ENCODE results near the gene CES4A. TPM values are rescaled to one million over a fixed set of nuclear protein-coding genes. Genes with fewer than 3 reads are reported as not detected.

Gene CES4A
- total and polyA plus RNA-seq, 9 of the 15 experiments (the other 6 are each of a cell fraction or from before 2014, with no cell fraction given) = 0.09 to 0.13 (median 0.11) TPM; not detected in 6

DNA sequence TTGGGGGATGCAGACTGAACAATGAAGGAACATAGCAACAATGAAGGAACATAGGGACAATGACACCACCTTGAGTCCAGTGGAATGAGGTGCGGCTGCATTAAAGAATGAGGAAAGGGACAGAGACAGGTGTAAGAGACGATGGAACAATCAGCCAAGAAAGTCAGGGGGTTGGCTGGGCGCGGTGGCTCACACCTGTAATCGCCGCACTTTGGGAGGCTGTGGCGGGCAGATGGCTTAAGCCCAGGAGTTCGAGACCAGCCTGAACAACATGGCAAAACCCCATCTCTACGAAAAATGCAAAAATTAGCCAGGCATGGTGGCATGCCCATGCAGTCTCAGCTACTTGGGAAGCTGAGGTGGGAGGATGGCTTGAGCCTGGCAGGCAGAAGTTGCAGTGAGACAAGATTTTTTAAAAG, 26.9 kb downstream of the CES4A start:
- WGBS (ENCODE audit: insufficient coverage, low coverage, missing lambda C conversion rate) = 65% methylated on average over 9 of the region's 9 CpGs
- no peaks in the 10 kb centered on the region for H3K36me3 ChIP-seq (ENCODE audit: control insufficient read depth, insufficient read depth, low read length)
- FAIRE-seq = peak; percentile 15

More for the DNA sequence above, 26.9 kb downstream of the CES4A start:
- DNase-seq (ENCODE audit: extremely low read depth in 1 of 4, low spot score in 3 of 4) (peak in 1 of 4 experiments; percentile 37), ATAC-seq (no peak)
- 0 out of 2 replicates have a peak, but pooled peaks have one; percentile 6 for TF ChIP-seq CTBP1 (IDR thresholded peaks at IDR 0.05; ENCODE audit: borderline replicate concordance)
- TF ChIP-seq, protein P1, sequence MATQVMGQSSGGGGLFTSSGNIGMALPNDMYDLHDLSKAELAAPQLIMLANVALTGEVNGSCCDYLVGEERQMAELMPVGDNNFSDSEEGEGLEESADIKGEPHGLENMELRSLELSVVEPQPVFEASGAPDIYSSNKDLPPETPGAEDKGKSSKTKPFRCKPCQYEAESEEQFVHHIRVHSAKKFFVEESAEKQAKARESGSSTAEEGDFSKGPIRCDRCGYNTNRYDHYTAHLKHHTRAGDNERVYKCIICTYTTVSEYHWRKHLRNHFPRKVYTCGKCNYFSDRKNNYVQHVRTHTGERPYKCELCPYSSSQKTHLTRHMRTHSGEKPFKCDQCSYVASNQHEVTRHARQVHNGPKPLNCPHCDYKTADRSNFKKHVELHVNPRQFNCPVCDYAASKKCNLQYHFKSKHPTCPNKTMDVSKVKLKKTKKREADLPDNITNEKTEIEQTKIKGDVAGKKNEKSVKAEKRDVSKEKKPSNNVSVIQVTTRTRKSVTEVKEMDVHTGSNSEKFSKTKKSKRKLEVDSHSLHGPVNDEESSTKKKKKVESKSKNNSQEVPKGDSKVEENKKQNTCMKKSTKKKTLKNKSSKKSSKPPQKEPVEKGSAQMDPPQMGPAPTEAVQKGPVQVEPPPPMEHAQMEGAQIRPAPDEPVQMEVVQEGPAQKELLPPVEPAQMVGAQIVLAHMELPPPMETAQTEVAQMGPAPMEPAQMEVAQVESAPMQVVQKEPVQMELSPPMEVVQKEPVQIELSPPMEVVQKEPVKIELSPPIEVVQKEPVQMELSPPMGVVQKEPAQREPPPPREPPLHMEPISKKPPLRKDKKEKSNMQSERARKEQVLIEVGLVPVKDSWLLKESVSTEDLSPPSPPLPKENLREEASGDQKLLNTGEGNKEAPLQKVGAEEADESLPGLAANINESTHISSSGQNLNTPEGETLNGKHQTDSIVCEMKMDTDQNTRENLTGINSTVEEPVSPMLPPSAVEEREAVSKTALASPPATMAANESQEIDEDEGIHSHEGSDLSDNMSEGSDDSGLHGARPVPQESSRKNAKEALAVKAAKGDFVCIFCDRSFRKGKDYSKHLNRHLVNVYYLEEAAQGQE (IDR thresholded peaks at IDR 0.05; ENCODE audit: borderline replicate concordance) = peak; percentile 71
- TF ChIP-seq, protein P1 (CRISPR knock-in tag; IDR thresholded peaks at IDR 0.05; ENCODE audit: low read depth) = no peak
- no peak for TF ChIP-seq CBX8 (IDR thresholded peaks at IDR 0.05; ENCODE audit: borderline replicate concordance, extremely low read depth, low read depth, low read length, poor library complexity, severe bottlenecking)
- TF ChIP-seq, protein P2, sequence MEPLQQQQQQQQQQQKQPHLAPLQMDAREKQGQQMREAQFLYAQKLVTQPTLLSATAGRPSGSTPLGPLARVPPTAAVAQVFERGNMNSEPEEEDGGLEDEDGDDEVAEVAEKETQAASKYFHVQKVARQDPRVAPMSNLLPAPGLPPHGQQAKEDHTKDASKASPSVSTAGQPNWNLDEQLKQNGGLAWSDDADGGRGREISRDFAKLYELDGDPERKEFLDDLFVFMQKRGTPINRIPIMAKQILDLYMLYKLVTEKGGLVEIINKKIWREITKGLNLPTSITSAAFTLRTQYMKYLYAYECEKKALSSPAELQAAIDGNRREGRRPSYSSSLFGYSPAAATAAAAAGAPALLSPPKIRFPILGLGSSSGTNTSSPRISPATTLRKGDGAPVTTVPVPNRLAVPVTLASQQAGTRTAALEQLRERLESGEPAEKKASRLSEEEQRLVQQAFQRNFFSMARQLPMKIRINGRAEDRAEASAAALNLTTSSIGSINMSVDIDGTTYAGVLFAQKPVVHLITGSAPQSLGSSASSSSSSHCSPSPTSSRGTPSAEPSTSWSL (CRISPR knock-in tag; IDR thresholded peaks at IDR 0.05; ENCODE audit: borderline replicate concordance) = no peak
- TF ChIP-seq SMC3 (conservative IDR thresholded peaks at IDR 0.05; ENCODE audit: insufficient read depth, low read depth, low read length) = 0 out of 2 replicates have a peak, but pooled peaks have one; percentile 30
- TF ChIP-seq RAD21 (CRISPR knock-in tag; conservative IDR thresholded peaks at IDR 0.05 in 1 of 2, IDR thresholded peaks at IDR 0.05 in 1 of 2) = peak in 1 of 2 experiments; percentile 64; a peak in 3 of 4 replicates
- TF ChIP-seq ARID2 (IDR thresholded peaks at IDR 0.05) = peak; percentile 52; the same call in 1 of the 2 replicates
- TF ChIP-seq, protein P3, sequence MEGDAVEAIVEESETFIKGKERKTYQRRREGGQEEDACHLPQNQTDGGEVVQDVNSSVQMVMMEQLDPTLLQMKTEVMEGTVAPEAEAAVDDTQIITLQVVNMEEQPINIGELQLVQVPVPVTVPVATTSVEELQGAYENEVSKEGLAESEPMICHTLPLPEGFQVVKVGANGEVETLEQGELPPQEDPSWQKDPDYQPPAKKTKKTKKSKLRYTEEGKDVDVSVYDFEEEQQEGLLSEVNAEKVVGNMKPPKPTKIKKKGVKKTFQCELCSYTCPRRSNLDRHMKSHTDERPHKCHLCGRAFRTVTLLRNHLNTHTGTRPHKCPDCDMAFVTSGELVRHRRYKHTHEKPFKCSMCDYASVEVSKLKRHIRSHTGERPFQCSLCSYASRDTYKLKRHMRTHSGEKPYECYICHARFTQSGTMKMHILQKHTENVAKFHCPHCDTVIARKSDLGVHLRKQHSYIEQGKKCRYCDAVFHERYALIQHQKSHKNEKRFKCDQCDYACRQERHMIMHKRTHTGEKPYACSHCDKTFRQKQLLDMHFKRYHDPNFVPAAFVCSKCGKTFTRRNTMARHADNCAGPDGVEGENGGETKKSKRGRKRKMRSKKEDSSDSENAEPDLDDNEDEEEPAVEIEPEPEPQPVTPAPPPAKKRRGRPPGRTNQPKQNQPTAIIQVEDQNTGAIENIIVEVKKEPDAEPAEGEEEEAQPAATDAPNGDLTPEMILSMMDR (IDR thresholded peaks at IDR 0.05 in 2 of 3, conservative IDR thresholded peaks at IDR 0.05 in 1 of 3; ENCODE audit: insufficient read depth in 2 of 3, low read depth in 1 of 3, low read length in 3 of 3) = peak; percentile 32 to 66 (median 49); a peak in 4 of 6 replicates
- Histone ChIP-seq H3K27ac (ENCODE audit: extremely low read depth, low read depth, low read length) (no peak overlapping the region), H3K9me1 (ENCODE audit: control insufficient read depth, insufficient read depth, low read length) (no peaks in the 10 kb centered on the region), H3K4me1 (replicated peaks in 1 of 2; ENCODE audit: control insufficient read depth in 2 of 2, insufficient read depth in 2 of 2, low read length in 2 of 2) (peaks cover 4 to 19% of the 10 kb centered on the region in 2 experiments; a peak in 4 of 5 replicates), H3K9ac (ENCODE audit: insufficient read depth in 1 of 2, low read depth in 2 of 2, low read length in 2 of 2) (no peak overlapping the region), H3K4me3 (no peak overlapping the region), H3K4me2 (ENCODE audit: insufficient read depth, low read length) (no peak overlapping the region), H2AFZ (ENCODE audit: low read depth, low read length) (no peak overlapping the region), H3K27me3 (ENCODE audit: control insufficient read depth in 2 of 2, insufficient read depth in 2 of 2, low read length in 2 of 2) (no peaks in the 10 kb centered on the region), H3K79me2 (ENCODE audit: control insufficient read depth, insufficient read depth, low read length) (no peaks in the 10 kb centered on the region), H4K20me1 (replicated peaks; ENCODE audit: control insufficient read depth, insufficient read depth, low read length) (no peaks in the 10 kb centered on the region), H3K9me3 (replicated peaks; ENCODE audit: control insufficient read depth, insufficient read depth, low read depth, low read length) (no peaks in the 10 kb centered on the region)
- ChIA-PET POLR2A (no interaction called here), CTCF (ENCODE audit: low intra/inter-chr PET ratio) (interaction anchor here (0.7 to 3.0 kb wide), 5 partner anchors 38 to 140 kb away, joined by 3 to 21 read pairs (median 9); partner anchors contain the start of gene CES3)
- no TSS peak for BruUV-seq (replicated peaks)
- in situ Hi-C loops (cut with MboI) = loop anchor here (5.0 kb wide), 2 partner anchors 77 to 142 kb away; partner anchors contain the start of genes FBXL8 and TRADD
- intact Hi-C loops (cut with micrococcal nuclease) = loop anchor here (1.0 to 10.0 kb wide), 5 partner anchors 38 to 389 kb away; partner anchors contain the start of gene MATCAP1

All from K562 (cell line).